Measurements from ENCODE around the gene ROBO1.
A peak's percentile ranks its signal among the peaks of the same experiment; 100 is the strongest.
"Not testable (repeated sequence)": the region's sequence is repeated elsewhere in the genome, so short reads cannot be mapped to it uniquely, and the experiment has no call there.

Gene ROBO1

DNA sequence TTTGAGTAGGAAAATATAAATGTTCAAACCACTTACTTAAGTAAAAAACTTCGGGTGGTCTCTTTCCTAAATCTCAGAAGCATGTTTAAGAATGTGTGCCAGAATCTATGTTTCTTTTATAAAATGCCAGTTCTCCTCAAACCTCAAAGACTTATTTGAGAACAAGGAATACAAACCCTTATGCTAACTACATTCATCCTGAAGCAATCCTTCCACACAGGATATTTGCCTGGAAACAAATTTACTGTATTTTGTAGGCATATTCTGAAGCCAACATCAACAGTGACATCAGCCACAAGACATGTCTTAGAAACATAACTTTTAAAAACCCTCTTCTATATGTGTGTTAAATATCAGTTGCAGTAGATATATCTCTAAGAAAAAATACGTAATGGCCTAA lies 1077.0 kb downstream of the ROBO1 start:
- Histone ChIP-seq H3K4me2 (ENCODE audit: low read length) (peak overlapping the region; percentile 36), H3K27me3 (ENCODE audit: control insufficient read depth, insufficient read depth, low read length) (no peaks in the 10 kb centered on the region), H3K4me1 (ENCODE audit: control insufficient read depth, insufficient read depth, low read length) (peaks cover 10% of the 10 kb centered on the region), H3K9me3 (replicated peaks; ENCODE audit: low read length) (no peaks in the 10 kb centered on the region), H3K9ac (ENCODE audit: low read depth, low read length) (no peak overlapping the region), H3K4me3 (ENCODE audit: low read length) (no peak overlapping the region), H3K36me3 (ENCODE audit: insufficient read depth, low read length) (no peaks in the 10 kb centered on the region)

DNA sequence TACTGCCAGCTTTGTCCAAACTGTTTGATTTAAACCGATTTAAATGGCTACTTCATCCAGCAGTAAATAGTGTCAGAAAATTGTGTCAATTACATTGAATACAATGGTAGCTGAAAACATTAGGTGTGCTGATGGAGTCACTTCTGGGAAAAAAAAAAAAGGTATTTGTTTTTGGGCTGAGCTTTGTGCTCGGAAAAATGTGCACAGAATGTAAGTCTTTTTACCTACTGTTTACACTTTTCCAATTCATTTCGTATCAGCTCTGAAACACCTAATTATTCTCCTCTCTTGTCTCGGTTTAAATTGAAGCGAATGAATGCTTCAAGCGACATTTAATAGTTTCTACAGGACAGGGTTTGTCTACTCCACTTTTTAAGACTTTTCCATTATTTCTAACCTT lies 1078.4 kb downstream of the ROBO1 start:
- H3K4me1 ChIP-seq (ENCODE audit: control insufficient read depth, insufficient read depth, low read length) = peaks cover 10% of the 10 kb centered on the region

DNA sequence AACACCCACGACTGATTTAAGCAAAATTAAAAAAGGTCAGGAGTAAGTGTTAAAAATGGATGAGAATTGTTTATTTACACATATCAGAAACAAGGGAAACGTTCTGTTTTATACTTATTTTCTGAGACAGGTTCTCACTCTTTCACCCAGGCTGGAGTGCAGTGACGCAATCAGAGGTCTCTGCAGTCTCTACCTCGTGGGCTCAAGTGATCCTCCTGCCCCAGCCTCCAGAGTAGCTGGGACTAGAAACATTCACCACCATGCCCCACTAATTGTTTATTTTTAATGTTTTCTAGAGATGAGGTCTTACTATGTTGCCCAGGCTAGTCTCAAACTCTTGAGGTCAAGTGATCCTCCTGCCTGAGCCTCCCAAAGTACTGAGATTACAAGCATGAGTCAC lies 1080.3 kb downstream of the ROBO1 start:
- Histone ChIP-seq H3K4me2 (ENCODE audit: low read length) (no peak overlapping the region), H3K4me1 (ENCODE audit: control insufficient read depth, insufficient read depth, low read length) (peaks cover 10% of the 10 kb centered on the region), H3K36me3 (ENCODE audit: insufficient read depth, low read length) (peaks cover 5% of the 10 kb centered on the region), H3K9ac (ENCODE audit: low read depth, low read length) (no peak overlapping the region), H3K9me3 (replicated peaks; ENCODE audit: low read length) (no peaks in the 10 kb centered on the region), H3K4me3 (ENCODE audit: low read length) (no peak overlapping the region), H3K27me3 (ENCODE audit: control insufficient read depth, insufficient read depth, low read length) (no peaks in the 10 kb centered on the region)

More for the DNA sequence above, 1078.4 kb downstream of the ROBO1 start:
- no peak overlapping the region for H3K4me2 ChIP-seq (ENCODE audit: low read length)
- H3K36me3 ChIP-seq (ENCODE audit: insufficient read depth, low read length) = peaks cover under 1% of the 10 kb centered on the region
- no peak overlapping the region for H3K4me3 ChIP-seq (ENCODE audit: low read length)
- no peaks in the 10 kb centered on the region for H3K9me3 ChIP-seq (replicated peaks; ENCODE audit: low read length)
- no peaks in the 10 kb centered on the region for H3K27me3 ChIP-seq (ENCODE audit: control insufficient read depth, insufficient read depth, low read length)
- H3K9ac ChIP-seq (ENCODE audit: low read depth, low read length) = no peak overlapping the region

DNA sequence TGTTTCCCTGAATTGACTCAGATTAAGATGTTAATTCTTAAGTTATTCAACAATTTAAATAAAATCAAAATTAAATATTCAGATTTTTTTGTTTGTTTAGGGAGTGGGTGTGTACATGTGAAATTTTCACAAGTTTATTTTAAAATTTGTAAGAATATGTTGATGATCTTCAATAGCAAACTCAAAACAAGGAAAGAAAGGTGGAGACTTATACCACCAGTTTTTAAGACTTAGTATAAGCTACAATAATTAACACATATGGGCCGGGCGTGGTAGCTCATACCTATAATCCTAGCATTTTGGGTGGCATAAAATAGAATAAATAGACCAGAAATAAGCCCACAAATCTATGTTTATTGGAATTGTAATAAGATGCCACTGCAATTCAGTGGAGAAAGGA lies 1084.5 kb downstream of the ROBO1 start:
- no peaks in the 10 kb centered on the region for H3K27me3 ChIP-seq (ENCODE audit: control insufficient read depth, insufficient read depth, low read length)
- H3K4me1 ChIP-seq (ENCODE audit: control insufficient read depth, insufficient read depth, low read length) = no peaks in the 10 kb centered on the region
- peaks cover 5% of the 10 kb centered on the region for H3K36me3 ChIP-seq (ENCODE audit: insufficient read depth, low read length)
- no peaks in the 10 kb centered on the region for H3K9me3 ChIP-seq (replicated peaks; ENCODE audit: low read length)
- no peak overlapping the region for H3K9ac ChIP-seq (ENCODE audit: low read depth, low read length)
- no peak overlapping the region for H3K4me3 ChIP-seq (ENCODE audit: low read length)
- H3K4me2 ChIP-seq (ENCODE audit: low read length) = no peak overlapping the region

DNA sequence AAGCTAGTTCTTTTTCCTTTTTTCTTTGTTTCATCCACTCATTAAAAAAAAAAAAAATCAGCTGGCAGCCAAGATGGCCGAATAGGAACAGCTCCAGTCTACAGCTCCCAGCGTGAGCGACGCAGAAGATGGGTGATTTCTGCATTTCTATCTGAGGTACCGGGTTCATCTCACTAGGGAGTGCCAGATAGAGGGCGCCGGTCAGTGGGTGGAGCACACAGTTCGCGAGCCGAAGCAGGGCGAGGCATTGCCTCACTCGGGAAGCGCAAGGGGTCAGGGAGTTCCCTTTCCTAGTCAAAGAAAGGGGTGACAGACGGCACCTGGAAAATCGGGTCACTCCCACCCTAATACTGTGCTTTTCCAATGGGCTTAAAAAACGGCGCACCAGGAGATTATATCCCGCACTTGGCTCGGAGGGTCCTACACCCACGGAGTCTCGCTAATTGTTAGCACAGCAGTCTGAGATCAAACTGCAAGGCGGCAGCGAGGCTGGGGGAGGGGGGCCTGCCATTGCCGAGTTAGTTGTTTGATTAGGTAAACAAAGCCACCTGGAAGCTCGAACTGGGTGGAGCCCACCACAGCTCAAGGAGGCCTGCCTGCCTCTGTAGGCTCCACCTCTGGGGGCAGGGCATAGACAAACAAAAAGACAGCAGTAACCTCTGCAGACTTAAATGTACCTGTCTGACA lies 1092.5 kb downstream of the ROBO1 start:
- H3K9me3 ChIP-seq (replicated peaks; ENCODE audit: low read length); H3K4me1 ChIP-seq (ENCODE audit: control insufficient read depth, insufficient read depth, low read length); H3K36me3 ChIP-seq (ENCODE audit: insufficient read depth, low read length); H3K4me2 ChIP-seq (ENCODE audit: low read length); H3K9ac ChIP-seq (ENCODE audit: low read depth, low read length); H3K27me3 ChIP-seq (ENCODE audit: control insufficient read depth, insufficient read depth, low read length); H3K4me3 ChIP-seq (ENCODE audit: low read length): not testable (repeated sequence)

DNA sequence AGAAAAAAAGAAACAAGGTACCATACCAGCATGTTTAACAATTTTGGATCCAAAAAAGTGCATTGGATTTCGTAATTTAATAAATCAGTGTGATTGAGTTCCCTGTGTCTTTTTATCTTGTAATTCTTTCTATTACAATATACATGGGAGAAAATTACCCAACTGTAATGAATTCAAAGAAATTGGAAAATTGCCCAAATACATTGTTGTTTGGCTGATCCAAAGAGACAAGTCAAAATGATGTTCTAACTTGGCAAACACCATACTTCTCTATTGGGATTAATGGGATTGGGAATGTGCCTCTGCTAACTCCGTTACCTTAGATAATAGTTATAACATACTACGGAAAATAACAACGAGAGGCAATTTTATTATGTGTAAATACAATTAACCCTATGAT lies 1097.1 kb downstream of the ROBO1 start:
- Histone ChIP-seq H3K4me3 (ENCODE audit: low read length) (no peak overlapping the region), H3K9me3 (replicated peaks; ENCODE audit: low read length) (no peaks in the 10 kb centered on the region)

DNA sequence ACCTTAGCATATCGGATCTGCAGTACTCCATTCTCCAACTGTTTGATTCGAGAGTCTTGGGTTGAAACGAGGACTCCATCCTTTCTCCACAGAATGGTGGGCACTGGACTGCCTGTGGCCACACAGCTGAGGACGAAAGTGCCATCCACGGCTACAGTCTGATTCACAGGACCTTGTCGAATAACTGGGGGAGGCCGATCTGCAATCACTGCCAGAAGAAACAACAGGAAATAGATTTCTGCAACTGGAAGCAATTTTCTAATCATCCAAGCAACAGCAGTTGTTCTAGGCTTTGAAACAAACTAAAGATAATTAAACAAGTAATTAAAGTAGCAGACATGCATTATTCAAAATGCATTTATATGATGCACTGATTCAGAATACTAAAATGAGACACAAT lies 1097.7 kb downstream of the ROBO1 start:
- Histone ChIP-seq H3K36me3 (ENCODE audit: insufficient read depth, low read length) (no peaks in the 10 kb centered on the region), H3K9me3 (replicated peaks; ENCODE audit: low read length) (no peaks in the 10 kb centered on the region), H3K27me3 (ENCODE audit: control insufficient read depth, insufficient read depth, low read length) (no peaks in the 10 kb centered on the region), H3K4me3 (ENCODE audit: low read length) (no peak overlapping the region), H3K4me1 (ENCODE audit: control insufficient read depth, insufficient read depth, low read length) (peaks cover 9% of the 10 kb centered on the region), H3K9ac (ENCODE audit: low read depth, low read length) (no peak overlapping the region), H3K4me2 (ENCODE audit: low read length) (peak overlapping the region; percentile 14)

More for the DNA sequence above, 1097.1 kb downstream of the ROBO1 start:
- H3K27me3 ChIP-seq (ENCODE audit: control insufficient read depth, insufficient read depth, low read length) = no peaks in the 10 kb centered on the region
- H3K9ac ChIP-seq (ENCODE audit: low read depth, low read length) = no peak overlapping the region
- H3K4me1 ChIP-seq (ENCODE audit: control insufficient read depth, insufficient read depth, low read length) = peaks cover 9% of the 10 kb centered on the region
- H3K4me2 ChIP-seq (ENCODE audit: low read length) = no peak overlapping the region
- no peaks in the 10 kb centered on the region for H3K36me3 ChIP-seq (ENCODE audit: insufficient read depth, low read length)

DNA sequence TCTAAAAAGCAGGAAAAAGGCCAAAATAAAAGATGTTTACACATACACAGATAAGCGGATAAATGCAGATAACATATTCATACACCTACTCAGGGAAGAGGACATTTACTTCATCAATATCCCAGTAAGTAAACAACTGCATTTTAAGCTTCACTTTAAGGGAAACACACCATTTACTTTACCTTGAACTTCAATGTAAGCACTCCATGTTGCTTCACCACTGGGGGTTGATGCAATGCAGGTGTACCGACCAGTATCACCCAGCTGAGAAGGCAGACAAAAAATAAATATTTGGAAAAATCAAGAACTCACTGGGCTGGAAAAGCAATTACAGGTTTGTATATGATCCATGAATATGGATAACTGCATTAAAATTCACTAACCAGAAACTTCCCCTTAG lies 1099.5 kb downstream of the ROBO1 start:
- Histone ChIP-seq H3K36me3 (ENCODE audit: insufficient read depth, low read length) (no peaks in the 10 kb centered on the region), H3K4me2 (ENCODE audit: low read length) (no peak overlapping the region), H3K9ac (ENCODE audit: low read depth, low read length) (no peak overlapping the region), H3K4me3 (ENCODE audit: low read length) (no peak overlapping the region), H3K9me3 (replicated peaks; ENCODE audit: low read length) (no peaks in the 10 kb centered on the region), H3K4me1 (ENCODE audit: control insufficient read depth, insufficient read depth, low read length) (peaks cover 9% of the 10 kb centered on the region), H3K27me3 (ENCODE audit: control insufficient read depth, insufficient read depth, low read length) (no peaks in the 10 kb centered on the region)

DNA sequence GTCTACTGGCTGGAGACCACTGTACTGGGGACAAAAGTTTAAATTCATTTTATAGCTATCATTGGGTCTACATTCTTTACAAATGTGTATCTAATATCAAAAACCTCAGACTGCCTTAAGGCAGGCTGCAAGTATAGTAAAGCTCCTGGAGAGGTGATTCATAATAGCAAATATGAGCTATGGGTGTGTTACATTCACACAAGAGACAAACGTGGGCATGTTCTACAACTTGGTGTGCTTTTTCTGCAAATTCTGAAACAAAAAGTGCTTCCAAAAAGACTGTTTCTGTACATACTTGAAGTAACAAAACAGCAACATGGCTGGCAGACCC lies 1101.4 kb downstream of the ROBO1 start:
- no peaks in the 10 kb centered on the region for H3K9me3 ChIP-seq (replicated peaks; ENCODE audit: low read length)
- H3K4me3 ChIP-seq (ENCODE audit: low read length) = no peak overlapping the region
- peak overlapping the region; percentile 40 for H3K4me2 ChIP-seq (ENCODE audit: low read length)
- H3K27me3 ChIP-seq (ENCODE audit: control insufficient read depth, insufficient read depth, low read length) = no peaks in the 10 kb centered on the region
- H3K36me3 ChIP-seq (ENCODE audit: insufficient read depth, low read length) = no peaks in the 10 kb centered on the region
- peaks cover 9% of the 10 kb centered on the region for H3K4me1 ChIP-seq (ENCODE audit: control insufficient read depth, insufficient read depth, low read length)
- H3K9ac ChIP-seq (ENCODE audit: low read depth, low read length) = no peak overlapping the region

DNA sequence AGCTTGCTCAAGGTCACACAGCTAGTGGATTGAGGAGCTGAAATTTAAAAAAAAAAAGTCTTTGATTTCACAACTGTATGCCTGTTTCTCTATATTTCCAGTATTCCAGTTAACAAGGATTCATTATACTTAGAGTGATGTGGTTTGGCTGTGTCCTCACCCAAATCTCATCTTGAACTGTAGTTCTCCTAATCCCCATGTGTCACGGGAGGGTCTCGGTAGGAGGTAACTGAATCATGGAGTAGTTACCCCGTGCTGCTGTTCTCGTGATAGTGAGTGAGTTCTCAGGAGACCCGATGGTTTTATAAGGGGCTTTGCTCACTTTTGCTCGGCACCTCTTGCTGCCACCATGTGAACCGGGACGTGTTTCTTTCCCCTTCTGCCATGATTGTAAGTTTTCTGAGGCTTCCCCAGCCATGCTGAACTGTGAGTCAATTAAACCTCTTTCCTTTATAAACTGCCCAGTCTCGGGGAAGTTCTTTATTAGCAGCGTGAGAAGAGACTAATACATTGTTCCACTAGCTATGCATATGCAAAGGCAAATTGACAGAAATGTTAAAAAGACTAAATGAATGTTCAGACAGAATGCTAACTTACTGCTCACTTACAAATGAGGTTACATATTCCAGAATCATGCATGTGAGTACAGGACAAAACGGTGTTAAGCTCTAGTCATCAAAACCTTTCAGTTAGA lies 1101.9 kb downstream of the ROBO1 start:
- H3K4me2 ChIP-seq (ENCODE audit: low read length) = peak overlapping the region; percentile 40

DNA sequence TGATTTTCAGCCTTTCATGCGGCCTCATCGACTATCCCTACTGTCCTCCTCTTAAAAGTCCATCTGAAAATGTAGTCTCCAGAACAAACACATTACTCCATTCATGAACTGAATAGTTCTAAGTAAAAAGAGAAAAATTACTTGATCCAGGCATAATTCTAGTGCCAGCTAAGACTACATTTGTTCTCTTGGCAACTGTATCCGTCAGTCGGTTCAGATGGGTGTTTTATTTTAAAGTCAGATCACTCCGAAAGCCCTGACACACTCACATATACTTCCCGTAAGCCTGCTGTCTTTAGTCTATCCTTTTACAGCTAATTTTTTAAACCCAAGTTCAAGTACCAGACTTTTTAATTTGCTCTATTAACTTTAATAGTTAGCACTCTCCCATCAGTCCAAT lies 1102.7 kb downstream of the ROBO1 start:
- H3K9me3 ChIP-seq (replicated peaks; ENCODE audit: low read length) = no peaks in the 10 kb centered on the region
- no peak overlapping the region for H3K4me2 ChIP-seq (ENCODE audit: low read length)
- H3K4me1 ChIP-seq (ENCODE audit: control insufficient read depth, insufficient read depth, low read length) = peaks cover 9% of the 10 kb centered on the region
- no peaks in the 10 kb centered on the region for H3K36me3 ChIP-seq (ENCODE audit: insufficient read depth, low read length)
- H3K4me3 ChIP-seq (ENCODE audit: low read length) = no peak overlapping the region
- no peaks in the 10 kb centered on the region for H3K27me3 ChIP-seq (ENCODE audit: control insufficient read depth, insufficient read depth, low read length)
- H3K9ac ChIP-seq (ENCODE audit: low read depth, low read length) = no peak overlapping the region

More for the DNA sequence above, 1101.9 kb downstream of the ROBO1 start:
- H3K27me3 ChIP-seq (ENCODE audit: control insufficient read depth, insufficient read depth, low read length) = no peaks in the 10 kb centered on the region
- no peak overlapping the region for H3K9ac ChIP-seq (ENCODE audit: low read depth, low read length)
- H3K36me3 ChIP-seq (ENCODE audit: insufficient read depth, low read length) = no peaks in the 10 kb centered on the region
- H3K4me3 ChIP-seq (ENCODE audit: low read length) = no peak overlapping the region
- H3K4me1 ChIP-seq (ENCODE audit: control insufficient read depth, insufficient read depth, low read length) = peaks cover 9% of the 10 kb centered on the region
- no peaks in the 10 kb centered on the region for H3K9me3 ChIP-seq (replicated peaks; ENCODE audit: low read length)

DNA sequence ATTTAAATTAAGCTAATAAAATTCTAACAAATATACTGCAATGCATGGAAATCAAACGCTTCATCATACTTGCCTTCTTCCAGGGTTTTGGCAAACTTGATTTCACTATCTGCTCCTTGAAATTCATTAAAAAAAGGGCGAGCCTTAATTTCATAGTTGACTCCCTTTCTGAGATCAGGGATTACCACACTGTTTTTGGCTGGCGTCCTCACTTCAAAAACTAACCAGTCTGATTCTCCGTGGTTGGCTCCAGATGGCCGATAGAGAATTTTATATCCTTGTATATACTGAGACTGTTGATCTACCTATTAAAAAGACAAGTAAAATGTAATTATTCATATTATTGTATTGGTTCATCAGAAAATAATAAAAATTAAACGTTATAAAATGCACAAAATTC lies 1106.8 kb downstream of the ROBO1 start:
- Histone ChIP-seq H3K9me3 (replicated peaks; ENCODE audit: low read length) (no peaks in the 10 kb centered on the region), H3K4me2 (ENCODE audit: low read length) (no peak overlapping the region), H3K9ac (ENCODE audit: low read depth, low read length) (no peak overlapping the region), H3K4me3 (ENCODE audit: low read length) (no peak overlapping the region), H3K27me3 (ENCODE audit: control insufficient read depth, insufficient read depth, low read length) (no peaks in the 10 kb centered on the region), H3K36me3 (ENCODE audit: insufficient read depth, low read length) (no peaks in the 10 kb centered on the region), H3K4me1 (ENCODE audit: control insufficient read depth, insufficient read depth, low read length) (no peaks in the 10 kb centered on the region)
